Lower leg skin (tissue), 3 donors: ENCODE results near the gene FGF23.

ENCODE experiments used
- CTCF ChIP-seq, 3 donors: fragments of 450-650 bp; IDR thresholded peaks; one replicate each; pipeline ENCODE4 v1.5.1; 2016; ENCODE audit warnings: antibody characterized with exemption in 3 of 3, mild to moderate bottlenecking in 3 of 3, moderate library complexity in 2 of 3
- POLR2A ChIP-seq, 2 donors: fragments of 450-650 bp; IDR thresholded peaks; one replicate each; pipeline ENCODE4 v1.6.1; 2016 to 2017; ENCODE audit warnings: antibody characterized with exemption in 2 of 2, mild to moderate bottlenecking in 1 of 2, moderate library complexity in 1 of 2

GRCh38 chr12:4356041-4356327 is 23.5 kb downstream of the FGF23 start:
- TF ChIP-seq CTCF (IDR thresholded peaks at IDR 0.05) = no peak
- no peak for TF ChIP-seq POLR2A (IDR thresholded peaks at IDR 0.05)
